ENCODE measurements around the gene TRIM68. TPM values are rescaled to one million over a fixed set of nuclear protein-coding genes. Genes with fewer than 3 reads are reported as not detected.

Gene TRIM68
- total and polyA plus RNA-seq, 9 donors, result 13.2 to 19.9 (median 16.1) TPM

- no peak overlapping the region for H3K4me3 ChIP-seq
- no peaks in the 10 kb centered on the region for H3K9me3 ChIP-seq
- H3K36me3 ChIP-seq, result no peaks in the 10 kb centered on the region
- no peak for TF ChIP-seq POLR2A (IDR thresholded peaks at IDR 0.05)
- TF ChIP-seq CTCF (IDR thresholded peaks at IDR 0.05), result no peak
- no peak for TF ChIP-seq EP300 (IDR thresholded peaks at IDR 0.05)
- intact Hi-C loops (cut with DNase I), result no loop called here
- H3K27ac ChIP-seq, result no peak overlapping the region
- WGBS, 3 donors, result 93 to 94% (median 94%) methylated on average over 18 of the region's 18 CpGs
- DNase-seq, result no peak
- H3K27me3 ChIP-seq, result no peaks in the 10 kb centered on the region
- H3K4me1 ChIP-seq (ENCODE audit: insufficient read depth), result no peaks in the 10 kb centered on the region
Measured at GRCh38 chr11:4569075-4569474, 39.0 kb downstream of the TRIM68 start.

GRCh38 chr11:4565371-4565770 is 42.7 kb downstream of the TRIM68 start:
- no peak for TF ChIP-seq EP300 (IDR thresholded peaks at IDR 0.05)
- no peak for TF ChIP-seq POLR2A (IDR thresholded peaks at IDR 0.05)
- no peak for TF ChIP-seq CTCF (IDR thresholded peaks at IDR 0.05)
- Histone ChIP-seq H3K4me1 (ENCODE audit: insufficient read depth) (no peaks in the 10 kb centered on the region), H3K4me3 (no peak overlapping the region), H3K9me3 (no peaks in the 10 kb centered on the region), H3K27ac (no peak overlapping the region), H3K27me3 (no peaks in the 10 kb centered on the region), H3K36me3 (no peaks in the 10 kb centered on the region)
- no peak for DNase-seq
- intact Hi-C loops (cut with DNase I), result no loop called here
- 87 to 93% (median 89%) methylated on average over 3 of the region's 3 CpGs for WGBS, 3 donors

- Histone ChIP-seq H3K4me3 (no peak overlapping the region), H3K9me3 (no peaks in the 10 kb centered on the region), H3K36me3 (no peaks in the 10 kb centered on the region), H3K27me3 (no peaks in the 10 kb centered on the region), H3K27ac (no peak overlapping the region), H3K4me1 (ENCODE audit: insufficient read depth) (no peaks in the 10 kb centered on the region)
- no peak for DNase-seq
- 89 to 100% (median 100%) methylated on average over 1 of the region's 1 CpG for WGBS, 3 donors
- intact Hi-C loops (cut with DNase I), result no loop called here
- TF ChIP-seq EP300 (IDR thresholded peaks at IDR 0.05) (no peak), CTCF (IDR thresholded peaks at IDR 0.05) (no peak), POLR2A (IDR thresholded peaks at IDR 0.05) (no peak)
Measured at GRCh38 chr11:4560467-4560866, 47.6 kb downstream of the TRIM68 start.

GRCh38 chr11:4559527-4560440 is 48.2 kb downstream of the TRIM68 start:
- Histone ChIP-seq H3K27ac (no peak overlapping the region), H3K27me3 (no peaks in the 10 kb centered on the region), H3K9me3 (no peaks in the 10 kb centered on the region), H3K36me3 (no peaks in the 10 kb centered on the region), H3K4me3 (no peak overlapping the region), H3K4me1 (ENCODE audit: insufficient read depth) (no peaks in the 10 kb centered on the region)
- WGBS, 3 donors, result 58 to 72% (median 62%) methylated on average over 8 of the region's 8 CpGs
- TF ChIP-seq EP300 (IDR thresholded peaks at IDR 0.05) (no peak), CTCF (IDR thresholded peaks at IDR 0.05) (no peak), POLR2A (IDR thresholded peaks at IDR 0.05) (no peak)
- no peak for DNase-seq
- intact Hi-C loops (cut with DNase I), result no loop called here

Data from ovary (tissue), 9 donors.